Mesothelial cell of epicardium (in vitro differentiated cells): ENCODE measurements around the gene TTC8. TPM values are rescaled to one million over a fixed set of nuclear protein-coding genes. Genes with fewer than 3 reads are reported as not detected.

Experiments used
- DNase-seq, 2 experiments: peaks; one replicate each; pipeline ENCODE4 v3.0.0; 2021; ENCODE audit warnings: low spot score in 2 of 2; ENCODE audit not compliant: unreplicated experiment in 2 of 2
- H3K27ac Mint-ChIP-seq: 2 replicates; pipeline ENCODE4 v1.8.0; 2021; ENCODE audit warnings: mixed read lengths
- H3K27me3 Mint-ChIP-seq: 2 replicates; pipeline ENCODE4 v1.8.0; 2021; ENCODE audit warnings: low read depth, mixed read lengths
- H3K36me3 Mint-ChIP-seq: 2 replicates; pipeline ENCODE4 v1.8.0; 2021; ENCODE audit warnings: mixed read lengths
- H3K4me1 Mint-ChIP-seq: 2 replicates; pipeline ENCODE4 v1.8.0; 2021; ENCODE audit warnings: mixed read lengths
- H3K4me3 Mint-ChIP-seq: 2 replicates; pipeline ENCODE4 v1.8.0; 2021; ENCODE audit warnings: mild to moderate bottlenecking, moderate library complexity, mixed read lengths
- H3K9me3 Mint-ChIP-seq: 2 replicates; pipeline ENCODE4 v1.8.0; 2021; ENCODE audit warnings: mixed read lengths
- CTCF ChIP-seq: fragments of 200-600 bp; sonication (generic); IDR thresholded peaks from one replicate; pipeline ENCODE4 v1.5.0; 2021; ENCODE audit warnings: antibody characterized with exemption; ENCODE audit not compliant: unreplicated experiment
- total RNA-seq: library from RNA; stranded (reverse); gene quantifications from 3 replicates; pipeline ENCODE4 v1.2.1, GENCODE V29; 2021

The TTC8 gene
- total RNA-seq, 1 donor from 2014 or later, result 29.0 TPM

DNA sequence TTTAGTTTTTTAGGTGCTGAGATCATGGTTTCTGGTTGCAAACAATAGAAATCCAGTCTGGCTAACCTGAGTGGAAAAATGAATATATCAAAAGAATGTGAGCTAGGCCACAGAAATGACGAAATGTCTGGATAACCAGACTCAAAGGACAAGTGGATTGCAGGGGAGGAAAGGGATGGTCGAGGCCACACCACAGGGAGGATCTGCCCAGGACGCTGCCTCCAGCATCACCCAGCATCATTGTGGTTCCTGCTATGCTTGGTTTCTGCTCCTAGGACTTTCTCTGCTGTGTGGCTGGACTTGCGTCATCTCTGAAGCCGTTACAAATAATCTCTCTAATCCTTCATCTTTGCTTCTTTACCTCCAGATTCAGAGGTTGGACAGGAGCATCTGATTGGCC, 80.4 kb downstream of the TTC8 start:
- Mint-ChIP-seq H3K4me3 (no peak overlapping the region), H3K9me3 (peaks cover 19% of the 10 kb centered on the region), H3K4me1 (no peaks in the 10 kb centered on the region), H3K27ac (no peak overlapping the region), H3K27me3 (peaks cover 19% of the 10 kb centered on the region), H3K36me3 (no peaks in the 10 kb centered on the region)
- DNase-seq, result no peak
- no peak for TF ChIP-seq CTCF

DNA sequence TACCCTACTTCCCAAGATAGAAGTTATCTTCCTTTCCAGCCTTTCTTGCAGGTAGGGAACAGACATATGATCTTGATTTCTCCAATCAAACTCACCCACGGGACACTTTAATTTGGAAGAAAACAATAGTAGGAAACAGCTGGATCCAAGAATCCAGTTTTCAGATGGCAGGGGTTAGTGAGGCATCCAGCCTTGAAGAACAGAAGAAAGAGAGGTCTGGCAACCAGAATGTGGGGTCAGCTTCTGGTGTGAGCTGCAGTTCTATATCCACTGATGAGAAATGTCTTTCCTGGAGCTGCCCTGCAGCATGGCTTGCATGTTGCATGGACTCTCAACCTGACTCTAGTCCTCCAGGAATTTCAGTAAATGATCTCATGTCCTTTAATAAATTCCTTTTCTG, 83.8 kb downstream of the TTC8 start:
- peaks cover 19% of the 10 kb centered on the region for H3K9me3 Mint-ChIP-seq
- TF ChIP-seq CTCF, result no peak
- no peaks in the 10 kb centered on the region for H3K4me1 Mint-ChIP-seq
- peaks cover 2% of the 10 kb centered on the region for H3K27me3 Mint-ChIP-seq
- no peak overlapping the region for H3K27ac Mint-ChIP-seq
- no peaks in the 10 kb centered on the region for H3K36me3 Mint-ChIP-seq
- no peak for DNase-seq
- no peak overlapping the region for H3K4me3 Mint-ChIP-seq

- no peak for DNase-seq
Measured at GRCh38 chr14:88910386-88910785, 85.9 kb downstream of the TTC8 start.

DNA sequence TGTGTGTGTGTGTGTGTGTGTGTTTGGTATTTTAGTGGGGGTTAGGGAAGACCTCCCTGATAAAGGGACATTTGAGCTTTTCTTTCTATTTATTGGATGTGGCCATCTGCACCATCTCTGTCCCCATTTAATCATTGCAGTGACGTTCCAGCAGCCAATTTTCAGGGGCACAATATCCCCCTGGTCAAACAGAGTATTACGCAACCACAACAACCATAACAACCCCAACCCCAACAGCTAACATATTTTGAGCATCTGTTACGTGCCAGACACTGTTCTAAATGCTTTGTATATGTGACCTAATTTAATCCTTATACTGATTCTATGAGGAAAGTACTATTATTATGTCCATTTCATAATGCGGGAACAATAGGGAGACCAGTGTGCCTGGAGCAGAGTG, 87.4 kb downstream of the TTC8 start:
- Mint-ChIP-seq H3K36me3 (no peaks in the 10 kb centered on the region), H3K27ac (no peak overlapping the region), H3K4me1 (no peaks in the 10 kb centered on the region), H3K27me3 (peaks cover 20% of the 10 kb centered on the region), H3K9me3 (peaks cover 18% of the 10 kb centered on the region), H3K4me3 (no peak overlapping the region)
- TF ChIP-seq CTCF, result no peak
- no peak for DNase-seq

More at GRCh38 chr14:88910386-88910785, 85.9 kb downstream of the TTC8 start:
- Mint-ChIP-seq H3K4me3 (no peak overlapping the region), H3K9me3 (peaks cover 23% of the 10 kb centered on the region), H3K4me1 (no peaks in the 10 kb centered on the region), H3K36me3 (no peaks in the 10 kb centered on the region), H3K27ac (no peak overlapping the region), H3K27me3 (peaks cover 8% of the 10 kb centered on the region)
- no peak for TF ChIP-seq CTCF

DNA sequence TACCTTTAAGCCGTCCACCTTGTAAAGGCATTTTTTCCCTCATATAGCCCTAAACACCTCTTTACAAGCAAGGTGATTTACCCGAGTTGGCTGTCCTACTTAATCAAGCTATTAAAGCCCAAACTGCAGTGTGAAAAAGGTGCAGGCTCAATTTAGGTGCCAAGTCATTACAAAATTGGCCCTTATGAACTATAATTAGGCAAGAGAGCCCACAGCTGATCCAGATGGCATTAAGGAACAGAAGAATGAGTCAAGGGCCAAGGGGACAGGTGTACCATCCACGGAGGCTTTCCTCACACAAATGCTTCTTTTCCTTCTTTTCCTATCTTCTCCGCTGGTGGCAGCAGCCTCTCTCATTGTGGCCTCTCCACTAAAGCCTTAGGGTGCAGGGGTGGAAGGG, 90.5 kb downstream of the TTC8 start:
- H3K4me1 Mint-ChIP-seq, result no peaks in the 10 kb centered on the region
- no peak for TF ChIP-seq CTCF
- H3K4me3 Mint-ChIP-seq, result no peak overlapping the region
- H3K27me3 Mint-ChIP-seq, result peaks cover 18% of the 10 kb centered on the region
- DNase-seq, result no peak
- H3K27ac Mint-ChIP-seq, result no peak overlapping the region
- H3K36me3 Mint-ChIP-seq, result no peaks in the 10 kb centered on the region
- peaks cover 10% of the 10 kb centered on the region for H3K9me3 Mint-ChIP-seq

- no peaks in the 10 kb centered on the region for H3K36me3 Mint-ChIP-seq
- H3K27me3 Mint-ChIP-seq, result peaks cover 18% of the 10 kb centered on the region
- TF ChIP-seq CTCF, result no peak
- H3K27ac Mint-ChIP-seq, result no peak overlapping the region
- no peaks in the 10 kb centered on the region for H3K4me1 Mint-ChIP-seq
- no peak for DNase-seq
- no peak overlapping the region for H3K4me3 Mint-ChIP-seq
- H3K9me3 Mint-ChIP-seq, result peaks cover 21% of the 10 kb centered on the region
Measured at GRCh38 chr14:88919502-88919901, 95.1 kb downstream of the TTC8 start.
